Measurements from ENCODE around the gene MICAL3. TPM values are rescaled to one million over a fixed set of nuclear protein-coding genes. Genes with fewer than 3 reads are reported as not detected.

Gene MICAL3
- 39.9 and 40.1 TPM in 2 replicates for total RNA-seq

GRCh38 chr22:18024276-18024939, at the start of gene MICAL3:
MICAL3 (minus strand) TSS chr22:18024561; CDS start chr22:17906812, 117,749 bp downstream.

GRCh38 chr22:17774206-17774925, 250.0 kb downstream of the MICAL3 start, which contains the start of gene BID:
BID (minus strand) TSS chr22:17774469; CDS start chr22:17750116, 24,353 bp downstream.

Small RNAs within 50 kb of the gene (small RNA-seq; reads per million reads assigned to genes)
- gene MIR3198-1 (not detected), gene MIR648 (not detected)

Other genes with a start within 250 kb of the MICAL3 start
- 25.5 and 28.2 TPM in 2 replicates for gene PEX26, start 53.4 kb upstream of the MICAL3 start, total RNA-seq
- 1.0 and 1.2 TPM in 2 replicates for gene TUBA8, start 86.2 kb upstream of the MICAL3 start, total RNA-seq
- 4.1 and 5.9 TPM in 2 replicates for gene USP18, start 125.6 kb upstream of the MICAL3 start, total RNA-seq